ENCODE results near the gene AMFR. TPM values are rescaled to one million over a fixed set of nuclear protein-coding genes. Genes with fewer than 3 reads are reported as not detected.

Gene AMFR
- total RNA-seq, 2 donors from 2014 or later: 68.7 to 92.4 TPM

DNA sequence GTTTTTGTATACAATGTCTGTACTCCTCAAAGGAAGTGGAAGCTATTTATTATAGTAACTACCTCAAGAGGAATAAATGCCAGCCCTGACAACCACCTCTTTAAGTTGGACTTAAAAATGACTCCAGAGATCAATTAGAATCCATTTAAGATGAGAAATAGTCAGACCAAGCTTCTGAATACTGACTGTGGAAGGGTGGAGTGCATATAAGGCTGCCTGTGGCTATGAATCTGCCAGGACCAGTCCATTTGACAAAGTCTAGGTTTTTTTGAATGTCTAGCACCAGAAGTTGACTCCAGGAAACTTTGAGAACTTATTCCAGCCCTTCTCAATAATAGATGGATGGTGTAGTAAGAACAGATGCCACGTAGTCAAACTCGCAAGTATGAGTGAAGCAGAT is 41.0 kb upstream of the AMFR start:
- TF ChIP-seq, protein P1, sequence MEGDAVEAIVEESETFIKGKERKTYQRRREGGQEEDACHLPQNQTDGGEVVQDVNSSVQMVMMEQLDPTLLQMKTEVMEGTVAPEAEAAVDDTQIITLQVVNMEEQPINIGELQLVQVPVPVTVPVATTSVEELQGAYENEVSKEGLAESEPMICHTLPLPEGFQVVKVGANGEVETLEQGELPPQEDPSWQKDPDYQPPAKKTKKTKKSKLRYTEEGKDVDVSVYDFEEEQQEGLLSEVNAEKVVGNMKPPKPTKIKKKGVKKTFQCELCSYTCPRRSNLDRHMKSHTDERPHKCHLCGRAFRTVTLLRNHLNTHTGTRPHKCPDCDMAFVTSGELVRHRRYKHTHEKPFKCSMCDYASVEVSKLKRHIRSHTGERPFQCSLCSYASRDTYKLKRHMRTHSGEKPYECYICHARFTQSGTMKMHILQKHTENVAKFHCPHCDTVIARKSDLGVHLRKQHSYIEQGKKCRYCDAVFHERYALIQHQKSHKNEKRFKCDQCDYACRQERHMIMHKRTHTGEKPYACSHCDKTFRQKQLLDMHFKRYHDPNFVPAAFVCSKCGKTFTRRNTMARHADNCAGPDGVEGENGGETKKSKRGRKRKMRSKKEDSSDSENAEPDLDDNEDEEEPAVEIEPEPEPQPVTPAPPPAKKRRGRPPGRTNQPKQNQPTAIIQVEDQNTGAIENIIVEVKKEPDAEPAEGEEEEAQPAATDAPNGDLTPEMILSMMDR (IDR thresholded peaks at IDR 0.05): no peak
- Histone ChIP-seq H3K9ac (ENCODE audit: low read depth in 2 of 2, low read length in 2 of 2) (no peak overlapping the region), H3K27me3 (no peaks in the 10 kb centered on the region), H3K4me3 (no peak overlapping the region), H3K9me3 (no peaks in the 10 kb centered on the region), H3K4me1 (no peaks in the 10 kb centered on the region), H3K36me3 (peaks cover 19% of the 10 kb centered on the region), H3K27ac (no peak overlapping the region)
- DNase-seq: no peak
- intact Hi-C loops (cut with DNase I): no loop called here

DNA sequence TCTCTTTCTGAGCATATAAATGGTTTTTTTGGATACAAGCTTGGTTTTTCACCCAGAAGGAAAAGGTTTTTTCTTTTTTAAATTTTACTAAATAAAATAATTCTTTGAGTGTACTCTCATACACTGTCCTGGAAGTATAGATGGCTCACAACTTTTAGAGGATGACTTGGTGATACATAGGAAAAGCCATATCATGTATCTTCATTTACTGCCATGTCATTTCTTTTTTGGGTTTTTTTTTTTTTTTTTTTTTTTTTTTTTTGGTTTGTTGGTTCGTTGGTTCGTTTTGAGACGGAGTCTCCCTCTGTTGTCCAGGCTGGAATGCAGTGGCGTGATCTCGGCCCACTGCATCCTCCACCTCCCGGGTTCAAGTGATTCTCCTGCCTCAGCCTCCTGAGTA is 37.8 kb upstream of the AMFR start:
- Histone ChIP-seq H3K9me3 (no peaks in the 10 kb centered on the region), H3K4me3 (no peak overlapping the region), H3K27me3 (no peaks in the 10 kb centered on the region), H3K4me1 (no peaks in the 10 kb centered on the region), H3K36me3 (peaks cover 13% of the 10 kb centered on the region), H3K27ac (no peak overlapping the region), H3K9ac (ENCODE audit: low read depth in 2 of 2, low read length in 2 of 2) (no peak overlapping the region)
- TF ChIP-seq, protein P1 (IDR thresholded peaks at IDR 0.05): no peak
- DNase-seq: no peak
- intact Hi-C loops (cut with DNase I): no loop called here

DNA sequence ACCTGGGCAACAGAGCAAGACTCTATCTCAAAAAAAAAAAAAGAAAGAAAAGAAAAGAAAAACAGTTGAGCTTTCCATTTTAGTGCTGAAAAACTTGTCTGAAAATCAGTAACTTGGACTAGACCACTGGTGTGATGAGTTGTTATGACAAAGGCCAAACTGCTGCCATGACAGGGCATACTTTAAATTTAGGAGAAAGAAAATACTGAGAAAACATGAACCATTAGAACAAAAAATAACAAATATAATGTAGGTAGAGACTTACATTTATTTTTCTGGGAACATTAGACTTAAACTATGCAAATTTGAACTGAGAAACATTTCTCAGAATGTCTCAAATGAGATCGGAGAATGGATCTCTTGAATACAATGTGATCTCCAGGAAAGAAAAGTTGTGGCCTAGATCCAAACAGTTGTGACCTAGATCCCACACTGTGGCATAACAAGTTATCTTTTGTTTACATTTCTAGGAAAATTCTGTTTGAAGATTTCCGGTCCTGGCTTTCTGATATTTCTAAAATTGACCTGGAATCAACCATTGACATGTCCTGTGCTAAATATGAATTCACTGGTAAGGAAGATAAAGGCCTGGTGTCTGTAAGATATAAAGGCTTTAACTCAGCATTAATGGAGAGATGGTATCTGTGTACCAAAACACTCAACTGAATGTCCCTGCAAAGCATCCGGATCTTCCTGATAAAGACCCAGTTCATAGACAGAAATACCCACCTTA is 36.9 kb upstream of the AMFR start:
- no peaks in the 10 kb centered on the region for H3K27me3 ChIP-seq
- intact Hi-C loops (cut with DNase I): no loop called here
- no peak overlapping the region for H3K9ac ChIP-seq (ENCODE audit: low read depth in 2 of 2, low read length in 2 of 2)
- TF ChIP-seq, protein P1 (IDR thresholded peaks at IDR 0.05): no peak
- H3K27ac ChIP-seq: no peak overlapping the region
- peaks cover 6% of the 10 kb centered on the region for H3K36me3 ChIP-seq
- no peaks in the 10 kb centered on the region for H3K4me1 ChIP-seq
- H3K4me3 ChIP-seq: no peak overlapping the region
- DNase-seq: no peak
- no peaks in the 10 kb centered on the region for H3K9me3 ChIP-seq

DNA sequence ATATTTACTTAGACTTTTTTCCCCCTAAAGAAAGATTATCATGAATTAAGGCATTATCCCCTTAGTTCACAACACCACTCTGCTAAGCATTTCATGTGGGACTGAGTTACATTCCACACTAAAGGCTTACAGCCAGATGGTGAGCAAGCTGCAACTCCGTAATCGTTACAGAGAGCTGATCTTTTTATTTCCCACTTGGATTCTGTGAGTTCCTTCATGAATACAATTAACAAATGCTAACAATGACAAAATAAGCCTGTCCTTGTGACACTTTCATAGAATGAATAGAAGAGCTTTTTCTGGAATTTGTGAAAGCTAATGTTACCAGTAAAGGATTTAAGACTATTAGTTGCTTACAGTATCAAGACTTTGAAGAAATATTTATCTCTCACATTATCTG is 34.8 kb upstream of the AMFR start:
- intact Hi-C loops (cut with DNase I): no loop called here
- Histone ChIP-seq H3K4me3 (no peak overlapping the region), H3K4me1 (no peaks in the 10 kb centered on the region), H3K9ac (ENCODE audit: low read depth in 2 of 2, low read length in 2 of 2) (no peak overlapping the region), H3K9me3 (no peaks in the 10 kb centered on the region), H3K36me3 (peaks cover 6% of the 10 kb centered on the region), H3K27ac (no peak overlapping the region), H3K27me3 (no peaks in the 10 kb centered on the region)
- TF ChIP-seq, protein P1 (IDR thresholded peaks at IDR 0.05): no peak
- no peak for DNase-seq

DNA sequence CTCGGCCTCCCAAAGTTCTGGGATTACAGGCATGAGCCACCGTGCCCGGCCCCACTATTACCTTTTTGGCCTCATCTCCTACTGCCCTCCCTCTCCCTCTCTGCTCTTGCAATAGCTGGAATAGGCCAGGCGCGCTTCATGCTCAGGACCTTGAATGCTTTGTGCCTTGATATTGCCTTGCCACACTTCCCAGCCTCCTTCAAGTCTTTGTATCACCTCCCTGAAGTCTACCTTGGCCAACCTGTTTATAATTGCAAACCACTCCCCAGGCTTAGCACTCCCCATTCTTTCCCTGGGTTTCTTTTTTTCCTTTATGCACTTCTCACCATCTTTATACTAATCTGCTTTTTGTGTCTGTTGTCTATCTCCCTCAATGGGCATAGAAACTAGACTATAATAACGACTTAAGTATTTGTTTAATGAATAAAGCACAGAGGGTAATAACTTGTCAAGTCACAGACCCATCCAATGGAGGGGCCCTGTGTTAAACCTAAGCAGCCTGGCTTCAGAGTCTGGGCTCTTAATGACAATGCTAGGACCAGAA is 32.7 kb upstream of the AMFR start:
- intact Hi-C loops (cut with DNase I): no loop called here
- no peaks in the 10 kb centered on the region for H3K27me3 ChIP-seq
- peaks cover 5% of the 10 kb centered on the region for H3K36me3 ChIP-seq
- no peak for DNase-seq
- H3K27ac ChIP-seq: no peak overlapping the region
- TF ChIP-seq, protein P1 (IDR thresholded peaks at IDR 0.05): no peak
- H3K4me1 ChIP-seq: no peaks in the 10 kb centered on the region
- no peaks in the 10 kb centered on the region for H3K9me3 ChIP-seq
- no peak overlapping the region for H3K4me3 ChIP-seq
- H3K9ac ChIP-seq (ENCODE audit: low read depth in 2 of 2, low read length in 2 of 2): no peak overlapping the region
